Nucleus accumbens (tissue), 56 donors: ENCODE data around the gene HEY2.

Source experiments
- DNase-seq, 56 donors: peaks; one replicate each; lab custom pipeline; 2025; lab: John Stamatoyannopoulos, UW

The HEY2 gene

DNA sequence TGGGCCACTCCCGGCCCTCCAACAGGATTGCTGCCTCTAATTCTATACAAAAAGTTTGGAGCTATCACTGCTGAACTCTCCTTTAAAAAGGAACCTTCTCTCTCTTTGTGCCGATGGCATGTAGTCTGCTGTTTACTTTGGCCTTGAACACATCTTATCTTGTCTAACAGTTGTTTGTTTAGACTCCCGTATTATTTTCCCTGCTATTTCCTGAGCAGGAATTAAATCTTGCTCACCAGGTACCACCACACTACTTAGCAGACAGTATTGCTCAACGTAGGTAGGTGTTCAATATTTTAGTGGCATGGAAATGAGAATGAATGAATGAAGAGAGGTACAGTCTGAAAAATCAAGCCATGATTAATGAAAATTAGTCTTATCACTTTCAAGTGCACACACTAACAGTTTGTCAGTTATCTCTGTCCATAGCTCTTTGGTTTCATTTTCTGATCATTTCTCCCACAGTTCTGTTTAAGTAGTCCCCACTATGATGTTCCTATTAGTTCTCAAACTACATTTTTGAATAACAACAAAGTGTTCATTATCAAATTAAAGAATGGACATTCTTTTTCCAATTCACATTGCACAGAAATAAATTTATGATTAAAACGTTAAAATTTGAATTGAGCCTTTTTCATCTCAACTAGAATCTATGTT lies 6.8 kb upstream of the HEY2 start:
- no peak for DNase-seq

- DNase-seq, result peak in 1 of 56 donors; percentile 9
Observed at GRCh38 chr6:125743604-125744003, 5.8 kb upstream of the HEY2 start.

DNA sequence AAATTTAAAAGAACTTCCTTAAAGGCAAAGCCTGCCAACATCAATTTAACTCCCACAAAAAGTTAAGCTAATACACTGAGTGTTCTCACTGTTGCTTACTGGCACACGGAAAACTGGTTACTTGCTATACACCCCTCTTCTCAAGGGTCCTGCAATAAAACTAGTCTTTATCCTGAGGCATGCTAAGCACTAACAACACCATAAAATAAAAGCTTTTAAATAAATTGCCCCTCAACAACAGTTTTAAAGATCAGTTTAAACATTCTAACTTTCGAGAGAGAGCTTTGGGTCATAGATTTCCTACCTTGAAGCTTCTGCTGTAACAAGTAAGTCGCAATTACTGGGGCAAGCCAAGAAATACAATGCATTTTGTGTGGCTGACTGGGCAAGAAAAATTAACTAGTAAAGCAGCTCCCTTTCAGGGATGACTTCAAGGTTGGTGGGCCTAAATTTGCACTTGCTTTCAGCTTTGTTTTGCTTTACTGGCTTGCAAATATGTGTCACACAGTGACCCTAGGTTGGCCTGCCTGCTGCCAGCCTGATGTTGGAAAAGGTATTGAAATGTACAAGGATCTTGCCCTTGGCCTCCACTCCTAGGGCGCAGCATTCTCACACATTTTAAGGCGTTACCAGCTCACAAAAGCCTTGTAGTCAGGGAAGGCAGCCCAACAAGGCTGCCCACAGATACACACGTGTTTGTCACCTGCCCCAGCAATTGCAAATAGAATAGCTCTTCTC lies 4.0 kb upstream of the HEY2 start:
- DNase-seq, result peak in 10 of 56 donors; percentile 10 to 38 (median 23)

DNA sequence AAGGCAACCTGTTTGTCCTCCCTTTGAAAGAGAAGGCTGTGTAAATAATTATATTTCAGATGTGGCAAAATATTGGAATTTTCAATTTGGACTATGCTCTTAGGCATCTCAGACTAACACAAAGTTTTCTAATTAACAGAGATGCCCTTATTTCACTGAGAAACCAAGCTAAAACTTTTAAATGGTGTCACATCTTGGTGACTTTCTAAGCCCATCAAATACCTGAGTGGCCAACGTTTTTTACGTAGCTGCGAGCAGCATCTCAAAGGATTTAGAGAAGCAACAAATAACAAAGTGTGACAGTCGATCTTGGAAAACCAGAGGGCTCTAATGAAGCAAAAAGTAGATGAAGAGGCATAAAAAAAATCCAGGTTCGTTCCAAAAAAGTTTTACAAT lies 3.4 kb upstream of the HEY2 start:
- no peak for DNase-seq

- peak in 48 of 56 donors; percentile 7 to 77 (median 47) for DNase-seq
Observed at GRCh38 chr6:125746731-125747588, 2.5 kb upstream of the HEY2 start.

DNA sequence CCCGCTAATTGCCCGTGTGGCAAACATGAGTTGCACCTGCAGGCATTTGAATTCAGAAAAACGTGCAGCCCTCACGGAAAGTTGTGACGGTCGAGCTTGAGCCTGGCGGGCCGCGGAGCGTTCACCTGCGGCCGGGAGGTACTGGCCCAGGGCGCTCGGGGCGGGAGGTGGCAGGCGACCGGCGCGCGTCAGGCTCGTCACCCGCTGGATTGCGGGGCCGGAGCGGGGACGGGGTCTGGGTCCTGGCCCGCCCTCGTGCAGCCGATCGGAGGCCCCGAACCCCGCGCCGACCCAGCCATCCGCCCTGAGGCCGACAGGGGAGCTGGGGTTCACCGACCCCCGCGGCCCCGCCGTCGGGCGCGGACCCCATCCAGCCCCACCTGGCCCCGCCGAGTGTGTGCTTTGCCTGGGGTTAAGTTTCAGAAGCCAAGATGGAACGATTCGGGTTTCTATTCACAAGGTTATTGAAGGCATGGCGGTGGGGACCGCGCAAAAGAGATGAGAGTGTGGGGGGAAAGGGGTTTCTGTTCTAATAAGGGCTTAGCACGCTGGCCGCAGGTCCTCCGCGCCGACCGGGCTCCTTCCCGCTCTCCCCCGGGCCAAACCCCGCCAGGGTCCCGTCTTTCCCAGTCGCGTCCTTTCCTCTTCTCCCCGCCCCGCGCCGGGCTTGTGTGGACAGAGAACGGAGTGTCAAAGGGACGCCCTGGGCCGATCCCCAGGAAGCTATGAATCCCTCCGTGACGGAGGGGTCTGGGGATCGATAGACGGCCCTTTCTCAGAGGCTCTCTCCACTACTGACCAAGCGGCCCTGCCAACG lies 1.6 kb upstream of the HEY2 start:
- DNase-seq, result peak in 39 of 56 donors; percentile 9 to 81 (median 45)

- peak in 12 of 56 donors; percentile 39 to 78 (median 54) for DNase-seq
Observed at GRCh38 chr6:125748406-125749172, 843 bp upstream of the HEY2 start.

- peak in 12 of 56 donors; percentile 24 to 64 (median 50) for DNase-seq
Observed at GRCh38 chr6:125749865-125750691, 646 bp downstream of the HEY2 start.

GRCh38 chr6:125750692-125751333 lies 1.4 kb downstream of the HEY2 start:
- no peak for DNase-seq

DNA sequence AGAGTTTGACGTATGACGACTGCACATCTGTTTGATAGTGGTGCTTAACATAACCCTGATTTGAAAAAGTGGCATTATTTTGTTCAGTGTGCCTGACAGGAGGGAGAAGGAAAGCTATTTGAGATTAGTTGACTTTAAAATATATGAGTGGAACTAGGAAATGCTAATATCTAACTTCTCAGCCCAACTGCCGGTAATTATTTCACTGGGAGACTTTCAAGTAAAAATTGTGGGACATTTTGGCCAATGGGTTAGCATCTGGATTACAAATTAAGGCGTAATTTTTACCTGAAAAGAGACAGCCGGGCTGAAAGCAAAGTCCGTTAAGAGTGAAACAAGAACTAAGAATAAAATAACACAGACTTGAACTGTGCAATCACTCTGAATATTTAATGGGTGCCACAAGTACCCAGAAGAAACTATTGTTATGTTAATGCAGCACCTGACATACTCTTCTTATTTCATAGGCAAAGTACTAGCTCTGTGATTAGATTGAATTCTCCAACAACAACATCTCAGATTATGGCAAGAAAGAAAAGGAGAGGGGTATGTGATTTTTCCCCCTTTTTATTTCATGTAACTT lies 2.0 kb downstream of the HEY2 start:
- no peak for DNase-seq

DNA sequence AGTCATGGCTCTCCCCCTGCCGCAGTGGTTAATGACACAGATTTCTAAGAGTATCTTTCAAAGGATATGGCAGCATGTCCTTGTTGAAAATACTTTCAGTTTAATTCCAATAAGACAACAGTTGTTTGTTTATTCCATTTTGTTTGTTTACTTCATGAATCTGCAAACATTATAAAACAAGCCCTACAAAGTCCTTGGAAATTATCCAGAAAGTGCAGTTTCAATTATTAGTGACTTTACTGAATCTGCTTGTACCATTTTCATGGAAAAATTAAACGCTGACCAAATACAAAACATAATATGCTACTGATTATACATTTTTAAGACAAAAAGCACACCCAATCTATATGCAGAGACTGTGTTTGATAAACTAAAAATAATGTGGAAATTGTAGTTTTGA lies 3.3 kb downstream of the HEY2 start:
- no peak for DNase-seq

- DNase-seq, result no peak
Observed at GRCh38 chr6:125753218-125753936, 3.9 kb downstream of the HEY2 start.

- DNase-seq, result no peak
Observed at GRCh38 chr6:125753937-125754259, 4.5 kb downstream of the HEY2 start.

GRCh38 chr6:125754566-125754965 lies 5.1 kb downstream of the HEY2 start:
- no peak for DNase-seq

DNA sequence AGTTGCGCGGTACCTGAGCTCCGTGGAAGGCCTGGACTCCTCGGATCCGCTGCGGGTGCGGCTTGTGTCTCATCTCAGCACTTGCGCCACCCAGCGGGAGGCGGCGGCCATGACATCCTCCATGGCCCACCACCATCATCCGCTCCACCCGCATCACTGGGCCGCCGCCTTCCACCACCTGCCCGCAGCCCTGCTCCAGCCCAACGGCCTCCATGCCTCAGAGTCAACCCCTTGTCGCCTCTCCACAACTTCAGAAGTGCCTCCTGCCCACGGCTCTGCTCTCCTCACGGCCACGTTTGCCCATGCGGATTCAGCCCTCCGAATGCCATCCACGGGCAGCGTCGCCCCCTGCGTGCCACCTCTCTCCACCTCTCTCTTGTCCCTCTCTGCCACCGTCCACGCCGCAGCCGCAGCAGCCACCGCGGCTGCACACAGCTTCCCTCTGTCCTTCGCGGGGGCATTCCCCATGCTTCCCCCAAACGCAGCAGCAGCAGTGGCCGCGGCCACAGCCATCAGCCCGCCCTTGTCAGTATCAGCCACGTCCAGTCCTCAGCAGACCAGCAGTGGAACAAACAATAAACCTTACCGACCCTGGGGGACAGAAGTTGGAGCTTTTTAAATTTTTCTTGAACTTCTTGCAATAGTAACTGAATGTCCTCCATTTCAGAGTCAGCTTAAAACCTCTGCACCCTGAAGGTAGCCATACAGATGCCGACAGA lies 9.9 kb downstream of the HEY2 start:
- no peak for DNase-seq

- DNase-seq, result no peak
Observed at GRCh38 chr6:125759959-125760457, 10.6 kb downstream of the HEY2 start.
